Prostate gland (tissue), 2 donors: ENCODE results near the gene GRHL1.

ENCODE experiments used
- POLR2A ChIP-seq: fragments of 450-650 bp; IDR thresholded peaks from one replicate; pipeline ENCODE4 v1.6.1; 2016; ENCODE audit warnings: antibody characterized with exemption, mild to moderate bottlenecking
- TF ChIP-seq, protein P1 (sequence below), 4 experiments: fragments of 200-600 bp in 2 of 4; fragments of 450-650 bp in 2 of 4; sonication (generic) in 2 of 4; IDR thresholded peaks; 1 replicate in 3 of 4; 2 replicates in 1 of 4; pipeline ENCODE4 v1.5.1; 2016 to 2019; ENCODE audit warnings: antibody characterized with exemption in 4 of 4, mild to moderate bottlenecking in 2 of 4, moderate library complexity in 2 of 4

DNA sequence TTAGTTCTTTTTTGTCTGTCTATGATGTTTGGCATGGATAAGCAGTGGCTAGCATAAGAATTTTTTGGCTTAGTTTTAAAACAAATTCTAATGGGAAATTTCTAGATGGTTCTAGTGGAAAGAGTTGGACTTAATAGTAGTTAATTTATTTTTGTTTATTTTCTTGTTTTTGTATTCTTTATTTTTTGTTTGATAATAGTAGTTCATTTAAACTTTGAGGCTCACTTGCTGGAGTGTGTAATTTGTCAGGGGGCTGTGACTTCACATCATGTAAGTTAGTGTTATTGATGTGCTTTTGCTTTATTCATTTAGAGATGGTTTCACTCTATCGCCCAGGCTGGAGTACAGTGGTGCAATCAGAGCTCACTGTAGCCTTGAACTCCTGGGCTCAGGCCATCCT lies 48.2 kb downstream of the GRHL1 start:
- TF ChIP-seq, protein P1, sequence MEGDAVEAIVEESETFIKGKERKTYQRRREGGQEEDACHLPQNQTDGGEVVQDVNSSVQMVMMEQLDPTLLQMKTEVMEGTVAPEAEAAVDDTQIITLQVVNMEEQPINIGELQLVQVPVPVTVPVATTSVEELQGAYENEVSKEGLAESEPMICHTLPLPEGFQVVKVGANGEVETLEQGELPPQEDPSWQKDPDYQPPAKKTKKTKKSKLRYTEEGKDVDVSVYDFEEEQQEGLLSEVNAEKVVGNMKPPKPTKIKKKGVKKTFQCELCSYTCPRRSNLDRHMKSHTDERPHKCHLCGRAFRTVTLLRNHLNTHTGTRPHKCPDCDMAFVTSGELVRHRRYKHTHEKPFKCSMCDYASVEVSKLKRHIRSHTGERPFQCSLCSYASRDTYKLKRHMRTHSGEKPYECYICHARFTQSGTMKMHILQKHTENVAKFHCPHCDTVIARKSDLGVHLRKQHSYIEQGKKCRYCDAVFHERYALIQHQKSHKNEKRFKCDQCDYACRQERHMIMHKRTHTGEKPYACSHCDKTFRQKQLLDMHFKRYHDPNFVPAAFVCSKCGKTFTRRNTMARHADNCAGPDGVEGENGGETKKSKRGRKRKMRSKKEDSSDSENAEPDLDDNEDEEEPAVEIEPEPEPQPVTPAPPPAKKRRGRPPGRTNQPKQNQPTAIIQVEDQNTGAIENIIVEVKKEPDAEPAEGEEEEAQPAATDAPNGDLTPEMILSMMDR (IDR thresholded peaks at IDR 0.05), result no peak
- no peak for TF ChIP-seq POLR2A
